Peyer's patch (tissue), 4 donors: ENCODE data around the gene TYMS.

Source experiments
- POLR2A ChIP-seq, 2 donors: fragments of 450-650 bp; IDR thresholded peaks; one replicate each; pipeline ENCODE4 v1.5.1; 2017; ENCODE audit warnings: antibody characterized with exemption in 2 of 2, mild to moderate bottlenecking in 2 of 2, moderate library complexity in 2 of 2
- TF ChIP-seq, protein P1 (sequence below), 6 experiments: fragments of 450-650 bp in 4 of 6; fragments of 200-600 bp in 2 of 6; sonication (generic) in 1 of 6; IDR thresholded peaks; one replicate each; pipeline ENCODE4 v1.5.1; 2017 to 2019; ENCODE audit warnings: antibody characterized with exemption in 6 of 6, mild to moderate bottlenecking in 3 of 6, moderate library complexity in 1 of 6

DNA sequence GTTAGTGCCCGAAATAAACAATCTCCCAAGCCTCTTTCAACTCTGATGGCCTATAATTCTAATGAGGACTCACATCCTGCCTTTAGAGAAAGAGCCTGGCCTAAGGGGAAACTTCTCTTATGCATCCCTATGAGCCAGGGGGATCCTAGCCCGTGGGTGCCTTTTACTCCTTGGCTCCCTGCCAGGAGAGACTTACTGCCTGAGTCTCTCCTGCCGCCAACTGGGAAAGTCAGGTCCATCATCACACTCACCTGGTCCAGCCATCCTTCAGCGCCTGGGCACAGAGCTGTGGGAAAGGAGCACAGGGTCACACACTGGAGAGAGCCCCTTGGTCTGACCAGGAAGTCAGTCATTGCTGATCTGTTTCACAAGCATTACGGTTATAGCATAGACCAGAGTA lies 30.9 kb downstream of the TYMS start:
- no peak for TF ChIP-seq POLR2A (IDR thresholded peaks at IDR 0.05)
- TF ChIP-seq, protein P1, sequence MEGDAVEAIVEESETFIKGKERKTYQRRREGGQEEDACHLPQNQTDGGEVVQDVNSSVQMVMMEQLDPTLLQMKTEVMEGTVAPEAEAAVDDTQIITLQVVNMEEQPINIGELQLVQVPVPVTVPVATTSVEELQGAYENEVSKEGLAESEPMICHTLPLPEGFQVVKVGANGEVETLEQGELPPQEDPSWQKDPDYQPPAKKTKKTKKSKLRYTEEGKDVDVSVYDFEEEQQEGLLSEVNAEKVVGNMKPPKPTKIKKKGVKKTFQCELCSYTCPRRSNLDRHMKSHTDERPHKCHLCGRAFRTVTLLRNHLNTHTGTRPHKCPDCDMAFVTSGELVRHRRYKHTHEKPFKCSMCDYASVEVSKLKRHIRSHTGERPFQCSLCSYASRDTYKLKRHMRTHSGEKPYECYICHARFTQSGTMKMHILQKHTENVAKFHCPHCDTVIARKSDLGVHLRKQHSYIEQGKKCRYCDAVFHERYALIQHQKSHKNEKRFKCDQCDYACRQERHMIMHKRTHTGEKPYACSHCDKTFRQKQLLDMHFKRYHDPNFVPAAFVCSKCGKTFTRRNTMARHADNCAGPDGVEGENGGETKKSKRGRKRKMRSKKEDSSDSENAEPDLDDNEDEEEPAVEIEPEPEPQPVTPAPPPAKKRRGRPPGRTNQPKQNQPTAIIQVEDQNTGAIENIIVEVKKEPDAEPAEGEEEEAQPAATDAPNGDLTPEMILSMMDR (IDR thresholded peaks at IDR 0.05) = no peak
